Fibroblast of pulmonary artery (primary cell): ENCODE results near the gene SMYD3.
"Not testable (repeated sequence)": the region's sequence is repeated elsewhere in the genome, so short reads cannot be mapped to it uniquely, and the experiment has no call there.

Experiments used
- DNase-seq: peaks from one replicate; pipeline ENCODE4 v3.0.0-alpha.2; 2010; ENCODE audit warnings: low read depth
- H3K4me3 ChIP-seq: replicated peaks from 2 replicates; pipeline ENCODE4 v1.5.1; 2011; ENCODE audit warnings: low read depth, mild to moderate bottlenecking, control low read depth, low read length, moderate library complexity
- CTCF ChIP-seq: IDR thresholded peaks from 2 replicates; pipeline ENCODE4 v1.5.1; 2011; ENCODE audit warnings: mild to moderate bottlenecking, control low read depth, low read length, inconsistent platforms; ENCODE audit errors: missing control alignments

Gene SMYD3

GRCh38 chr1:245823408-245824147 lies 683.5 kb downstream of the SMYD3 start:
- no peak for TF ChIP-seq CTCF
- no peak for DNase-seq
- H3K4me3 ChIP-seq, result no peak overlapping the region

GRCh38 chr1:245822996-245823395 lies 684.1 kb downstream of the SMYD3 start:
- H3K4me3 ChIP-seq, result no peak overlapping the region
- no peak for TF ChIP-seq CTCF
- peak; percentile 97 for DNase-seq

- H3K4me3 ChIP-seq, DNase-seq: not testable (repeated sequence)
Observed at GRCh38 chr1:245818363-245818762, 688.7 kb downstream of the SMYD3 start.

- DNase-seq, H3K4me3 ChIP-seq: not testable (repeated sequence)
Observed at GRCh38 chr1:245816496-245816895, 690.6 kb downstream of the SMYD3 start.

- no peak for TF ChIP-seq CTCF
- no peak for DNase-seq
- H3K4me3 ChIP-seq, result no peak overlapping the region
Observed at GRCh38 chr1:245814651-245815050, 692.4 kb downstream of the SMYD3 start.

- no peak for DNase-seq
- TF ChIP-seq CTCF, result no peak
- no peak overlapping the region for H3K4me3 ChIP-seq
Observed at GRCh38 chr1:245812278-245812677, 694.8 kb downstream of the SMYD3 start.

- no peak overlapping the region for H3K4me3 ChIP-seq
- no peak for DNase-seq
- no peak for TF ChIP-seq CTCF
Observed at GRCh38 chr1:245810789-245811337, 696.2 kb downstream of the SMYD3 start.

GRCh38 chr1:245810181-245810769 lies 696.8 kb downstream of the SMYD3 start:
- DNase-seq, result no peak
- no peak for TF ChIP-seq CTCF

More at GRCh38 chr1:245810181-245810769, 696.8 kb downstream of the SMYD3 start:
- H3K4me3 ChIP-seq, result no peak overlapping the region
